Neutrophil (primary cell): ENCODE results near the gene RAI1.

ENCODE experiments used
- H3K27ac ChIP-seq: fragments of 200-600 bp; sonication (generic); 2 replicates; pipeline ENCODE4 v1.5.1; 2016; ENCODE audit warnings: mild to moderate bottlenecking, moderate library complexity
- H3K27me3 ChIP-seq: fragments of 200-600 bp; sonication (generic); 2 replicates; pipeline ENCODE4 v1.6.0; 2016; ENCODE audit warnings: mild to moderate bottlenecking
- H3K36me3 ChIP-seq: fragments of 200-600 bp; sonication (generic); 2 replicates; pipeline ENCODE4 v1.5.1; 2017
- H3K4me1 ChIP-seq, 2 experiments: fragments of 200-600 bp in 1 of 2; sonication (generic) in 1 of 2; 1 replicate in 1 of 2; 2 replicates in 1 of 2; pipeline versions ENCODE4 v1.5.1 to v1.6.1; 2013 to 2016; ENCODE audit warnings: low read depth in 1 of 2, low read length in 1 of 2, mild to moderate bottlenecking in 1 of 2, moderate library complexity in 1 of 2; ENCODE audit not compliant: control insufficient read depth in 1 of 2, insufficient read depth in 1 of 2
- H3K4me3 ChIP-seq, 2 experiments: fragments of 200-600 bp in 1 of 2; sonication (generic) in 1 of 2; 1 replicate in 1 of 2; 2 replicates in 1 of 2; pipeline ENCODE4 v1.5.1; 2013 to 2016; ENCODE audit warnings: low read depth in 1 of 2, low read length in 1 of 2, mild to moderate bottlenecking in 1 of 2, moderate library complexity in 1 of 2
- H3K9me3 ChIP-seq: fragments of 200-600 bp; sonication (generic); 2 replicates; pipeline ENCODE4 v1.5.1; 2016
- CTCF ChIP-seq: fragments of 200-600 bp; sonication (generic); IDR thresholded peaks from 2 replicates; pipeline ENCODE4 v1.5.1; 2016; ENCODE audit warnings: antibody characterized with exemption

Gene RAI1

GRCh38 chr17:17846003-17846402 lies 164.7 kb downstream of the RAI1 start:
- Histone ChIP-seq H3K27ac (no peak overlapping the region), H3K4me1 (peaks cover 20 to 25% of the 10 kb centered on the region in 2 experiments), H3K4me3 (no peak overlapping the region), H3K36me3 (peaks cover 9% of the 10 kb centered on the region), H3K9me3 (no peaks in the 10 kb centered on the region), H3K27me3 (no peaks in the 10 kb centered on the region)
- TF ChIP-seq CTCF = no peak

- no peaks in the 10 kb centered on the region for H3K9me3 ChIP-seq
- H3K4me1 ChIP-seq = peaks cover 17 to 21% of the 10 kb centered on the region in 2 experiments
- no peak overlapping the region for H3K27ac ChIP-seq
- no peak overlapping the region for H3K4me3 ChIP-seq
- TF ChIP-seq CTCF = no peak
- peaks cover 9% of the 10 kb centered on the region for H3K36me3 ChIP-seq
- H3K27me3 ChIP-seq = no peaks in the 10 kb centered on the region
Measured at GRCh38 chr17:17846645-17847044, 165.4 kb downstream of the RAI1 start.

GRCh38 chr17:17847118-17847689 lies 165.9 kb downstream of the RAI1 start:
- Histone ChIP-seq H3K4me1 (peaks cover 17 to 21% of the 10 kb centered on the region in 2 experiments), H3K9me3 (no peaks in the 10 kb centered on the region), H3K27ac (no peak overlapping the region), H3K27me3 (no peaks in the 10 kb centered on the region), H3K36me3 (peaks cover 9% of the 10 kb centered on the region), H3K4me3 (no peak overlapping the region)
- no peak for TF ChIP-seq CTCF

- H3K9me3 ChIP-seq = no peaks in the 10 kb centered on the region
- no peak overlapping the region for H3K4me3 ChIP-seq
- TF ChIP-seq CTCF = no peak
- H3K27ac ChIP-seq = no peak overlapping the region
- H3K36me3 ChIP-seq = peaks cover 9% of the 10 kb centered on the region
- no peaks in the 10 kb centered on the region for H3K27me3 ChIP-seq
- H3K4me1 ChIP-seq = peaks cover 17 to 21% of the 10 kb centered on the region in 2 experiments
Measured at GRCh38 chr17:17847726-17848125, 166.5 kb downstream of the RAI1 start.

- H3K9me3 ChIP-seq = no peaks in the 10 kb centered on the region
- H3K36me3 ChIP-seq = peaks cover 9% of the 10 kb centered on the region
- no peak for TF ChIP-seq CTCF
- H3K27me3 ChIP-seq = no peaks in the 10 kb centered on the region
- H3K27ac ChIP-seq = peak overlapping the region; percentile 78
- peaks cover 17 to 21% of the 10 kb centered on the region in 2 experiments for H3K4me1 ChIP-seq
- H3K4me3 ChIP-seq = no peak overlapping the region
Measured at GRCh38 chr17:17848311-17849082, 167.2 kb downstream of the RAI1 start.
